Endothelial cell of umbilical vein (primary cell): Measurements from ENCODE around the gene TEF. TPM values are rescaled to one million over a fixed set of nuclear protein-coding genes. Genes with fewer than 3 reads are reported as not detected.

Experiments
- BruUV-seq: library from RNA; stranded (reverse); fragments of 400-500 nt; replicated peaks from 2 replicates; lab custom pipeline; 2021; lab: Mats Ljungman, UMichigan
- CTCF ChIA-PET: fragments of 300-600, 350-600 bp; sonication (Branson Sonifier 250); formaldehyde crosslinking; loops from one replicate; lab custom pipeline; 2021; ENCODE audit warnings: antibody characterized with exemption, inconsistent platforms; lab: Charles Lee
- POLR2A ChIA-PET: fragments of 300-600, 350-600 bp; sonication (Branson Sonifier 250); formaldehyde crosslinking; loops from one replicate; lab custom pipeline; 2021; ENCODE audit warnings: antibody characterized with exemption, inconsistent platforms; lab: Charles Lee
- DNase-seq: peaks from one replicate; pipeline ENCODE4 v3.0.0-alpha.2; 2011; ENCODE audit warnings: low read depth, low spot score
- FAIRE-seq: peaks from 2 replicates; lab custom pipeline; 2011; peaks lifted over from hg19 to GRCh38; lab: Jason Lieb, UNC
- H2AFZ ChIP-seq: 2 replicates; pipeline ENCODE4 v1.6.0; 2012; ENCODE audit warnings: low read depth, low read length, control low read depth, inconsistent platforms
- H3K27ac ChIP-seq: 2 replicates; pipeline ENCODE4 v1.5.1; 2011; ENCODE audit warnings: low read depth, mild to moderate bottlenecking, control low read depth, low read length, moderate library complexity; ENCODE audit not compliant: insufficient read depth
- H3K27me3 ChIP-seq, 2 experiments: 2 replicates each; pipeline versions ENCODE4 v1.6.0 to v1.6.1; 2011; ENCODE audit warnings: low read length in 2 of 2, mixed read lengths in 1 of 2; ENCODE audit not compliant: control insufficient read depth in 2 of 2, insufficient read depth in 2 of 2
- H3K36me3 ChIP-seq, 2 experiments: 2 replicates in 1 of 2; 3 replicates in 1 of 2; pipeline ENCODE4 v1.5.1; 2011; ENCODE audit warnings: low read length in 2 of 2, mild to moderate bottlenecking in 1 of 2, moderate library complexity in 1 of 2; ENCODE audit not compliant: control insufficient read depth in 2 of 2, insufficient read depth in 2 of 2; ENCODE audit errors: extremely low read depth in 1 of 2
- H3K4me1 ChIP-seq: 3 replicates; pipeline ENCODE4 v1.5.1; 2011; ENCODE audit warnings: mild to moderate bottlenecking, low read length; ENCODE audit not compliant: control insufficient read depth, insufficient read depth; ENCODE audit errors: extremely low read depth
- H3K4me2 ChIP-seq: 2 replicates; pipeline ENCODE4 v1.6.1; 2011; ENCODE audit warnings: low read length, control low read depth, mixed read lengths; ENCODE audit not compliant: insufficient read depth
- H3K4me3 ChIP-seq, 3 experiments: fragments of 200-600 bp in 1 of 3; sonication (generic), shearing (Covaris generic) in 1 of 3; replicated peaks in 1 of 3; 2 replicates each; pipeline ENCODE4 v1.5.1; 2011 to 2016; ENCODE audit warnings: control low read depth in 3 of 3, low read length in 3 of 3, mild to moderate bottlenecking in 2 of 3, inconsistent platforms in 1 of 3, low read depth in 1 of 3, moderate library complexity in 1 of 3; ENCODE audit not compliant: insufficient read depth in 1 of 3
- H3K79me2 ChIP-seq: 2 replicates; pipeline ENCODE4 v1.6.0; 2012; ENCODE audit warnings: low read length, inconsistent platforms; ENCODE audit not compliant: control insufficient read depth, insufficient read depth
- H3K9ac ChIP-seq: replicated peaks from 2 replicates; pipeline ENCODE3; 2011; ENCODE audit warnings: low read length, control low read depth; ENCODE audit not compliant: insufficient read depth; ENCODE audit errors: extremely low read depth
- H3K9me1 ChIP-seq: replicated peaks from 3 replicates; pipeline ENCODE4 v1.6.0; 2011; ENCODE audit warnings: mild to moderate bottlenecking, low read length; ENCODE audit not compliant: control insufficient read depth, insufficient read depth; ENCODE audit errors: extremely low read depth
- H3K9me3 ChIP-seq: replicated peaks from 2 replicates; pipeline ENCODE4 v1.5.1; 2012; ENCODE audit warnings: low read length, inconsistent platforms; ENCODE audit not compliant: control insufficient read depth, insufficient read depth
- H4K20me1 ChIP-seq: replicated peaks from 2 replicates; pipeline ENCODE3; 2011; ENCODE audit warnings: mild to moderate bottlenecking, low read length; ENCODE audit not compliant: control insufficient read depth, insufficient read depth; ENCODE audit errors: extremely low read depth
- EZH2 ChIP-seq: IDR thresholded peaks from 2 replicates; pipeline ENCODE4 v1.6.1; 2012; ENCODE audit warnings: borderline replicate concordance, low read depth, mild to moderate bottlenecking, moderate library complexity, low read length, inconsistent platforms; ENCODE audit not compliant: severe bottlenecking
- FOS ChIP-seq: IDR thresholded peaks from 2 replicates; pipeline ENCODE4 v1.6.1; 2011; ENCODE audit warnings: mild to moderate bottlenecking, low read length, moderate library complexity, borderline replicate concordance; ENCODE audit not compliant: insufficient read depth
- GATA2 ChIP-seq: IDR thresholded peaks from 2 replicates; pipeline ENCODE4 v1.7.0; 2011; ENCODE audit warnings: low read depth, mild to moderate bottlenecking, moderate library complexity, mixed read lengths, low read length; ENCODE audit not compliant: insufficient read length, insufficient read depth
- JUN ChIP-seq: IDR thresholded peaks from 2 replicates; pipeline ENCODE4 v1.6.1; 2011; ENCODE audit warnings: borderline replicate concordance, low read depth; ENCODE audit not compliant: insufficient read length, insufficient read depth
- MYC ChIP-seq: IDR thresholded peaks from one replicate; pipeline ENCODE4 v1.6.1; 2011; ENCODE audit warnings: mild to moderate bottlenecking, low read depth, low read length
- POLR2A ChIP-seq: IDR thresholded peaks from 2 replicates; pipeline ENCODE4 v1.6.1; 2012; ENCODE audit warnings: low read depth, mild to moderate bottlenecking, control low read depth, low read length
- POLR2AphosphoS5 ChIP-seq: IDR thresholded peaks from 2 replicates; pipeline ENCODE4 v1.6.1; 2012; ENCODE audit warnings: low read depth, mild to moderate bottlenecking, control low read depth, low read length, moderate library complexity; ENCODE audit not compliant: insufficient read depth
- dilution Hi-C: fragments of 300-500 bp; cut with MboI; formaldehyde crosslinking; loops from one replicate; pipeline ENCODE4 v1.15.0; 2019; ENCODE audit warnings: low sequenced_read_pairs; ENCODE audit not compliant: extremely low pct_ligation_motif_present
- intact Hi-C: fragments of 100-400 bp; cut with micrococcal nuclease; formaldehyde crosslinking; loops from one replicate; pipeline ENCODE4 v1.10.0; 2022
- polyA plus RNA-seq, 4 experiments: library from polyadenylated mRNA; depleted of rRNA in 3 of 4; stranded (reverse) in 3 of 4; unstranded in 1 of 4; fragments of >200 nt; gene quantifications; 2 replicates each; pipeline versions ENCODE4 v1.2.1 to v1.2.3, GENCODE V29; 2011 to 2012; ENCODE audit warnings: missing spikeins in 1 of 4
- total RNA-seq: library from RNA; stranded (reverse); gene quantifications from 2 replicates; pipeline ENCODE4 v1.2.3, GENCODE V29; 2021
- TF ChIP-seq, protein P1 (sequence below): IDR thresholded peaks from 2 replicates; pipeline ENCODE4 v1.6.1; 2011; ENCODE audit not compliant: insufficient read depth, insufficient read length
- TF ChIP-seq, protein P2 (sequence below), 2 donors: IDR thresholded peaks; 1 replicate in 1 of 2; 2 replicates in 1 of 2; pipeline ENCODE4 v1.5.1; 2011; ENCODE audit warnings: low read length in 2 of 2, mild to moderate bottlenecking in 2 of 2, moderate library complexity in 2 of 2, control low read depth in 1 of 2, inconsistent platforms in 1 of 2, low read depth in 1 of 2; ENCODE audit not compliant: insufficient read depth in 1 of 2; ENCODE audit errors: extremely low read depth in 1 of 2

The TEF gene
- total and polyA plus RNA-seq, 2 donors (not counting 3 experiments of a cell fraction or from before 2014, with no cell fraction given): 2.2 to 4.0 TPM

DNA sequence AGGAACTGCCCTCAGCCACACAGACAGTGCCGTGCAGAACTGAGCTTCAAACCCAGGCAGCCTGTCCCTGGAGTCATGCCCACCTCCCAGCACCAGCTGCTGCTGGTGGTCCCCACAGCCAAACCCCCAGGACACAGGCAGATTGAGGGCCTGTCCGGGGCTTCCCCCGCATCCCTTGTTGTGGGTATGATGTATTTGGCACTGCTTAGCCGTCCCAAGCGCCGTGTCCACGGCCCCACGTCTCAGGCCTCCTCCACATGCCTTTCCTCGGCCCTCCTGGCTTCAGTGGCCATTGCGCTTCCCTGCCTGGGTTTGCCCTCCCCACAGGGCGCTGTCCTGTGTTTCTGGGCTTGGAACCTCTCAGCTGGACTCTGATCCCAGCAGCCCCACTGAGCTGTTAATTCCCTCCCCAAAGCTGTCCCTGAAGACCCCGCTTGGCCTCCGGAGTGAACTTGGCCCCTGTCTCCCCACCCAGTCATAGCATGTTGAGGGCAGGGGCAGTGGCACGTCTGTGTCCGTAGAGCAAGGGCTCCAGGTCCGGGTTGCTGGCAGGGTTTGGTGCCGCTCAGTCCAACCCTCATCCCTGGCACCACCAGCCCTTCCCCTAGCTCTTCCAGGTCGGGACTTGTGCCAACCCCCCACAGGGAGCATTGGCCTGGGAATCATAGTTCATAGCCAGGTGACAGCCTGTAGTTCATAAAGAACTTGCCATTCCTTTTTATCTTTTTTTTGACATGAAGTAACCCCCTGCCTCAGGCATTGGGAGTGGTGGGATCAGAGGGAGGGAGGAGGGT lies 34.5 kb upstream of the TEF start:
- no peak overlapping the region for H3K9ac ChIP-seq

DNA sequence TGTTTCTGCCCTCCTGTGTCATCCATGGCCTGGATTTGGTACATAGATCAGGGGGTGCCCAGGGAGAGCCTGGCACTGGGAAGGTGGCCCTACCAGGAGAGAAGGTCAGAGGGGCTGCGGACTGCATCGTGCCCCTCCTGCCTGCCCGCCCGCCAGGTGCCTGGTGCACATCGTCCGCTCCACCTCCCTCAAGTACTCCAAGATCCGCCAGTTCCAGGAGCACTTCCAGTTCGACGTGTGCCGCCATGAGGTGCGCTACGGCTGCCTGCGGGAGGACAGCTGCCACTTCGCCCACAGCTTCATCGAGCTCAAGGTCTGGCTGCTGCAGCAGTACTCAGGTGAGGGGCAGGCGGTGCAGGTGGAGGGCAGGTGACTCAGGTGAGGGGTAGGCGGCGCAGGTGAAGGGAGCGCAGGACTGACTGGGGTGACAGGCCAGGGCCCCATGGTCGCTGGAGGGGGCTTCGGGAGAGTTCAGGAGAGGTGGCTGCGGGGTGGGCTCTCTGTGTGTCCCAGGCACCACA lies 32.7 kb upstream of the TEF start:
- H3K4me1 ChIP-seq: no peaks in the 10 kb centered on the region
- CTCF ChIA-PET: interaction anchor here (1.4 kb wide), 1 partner anchor 12 kb away, joined by 3 read pairs; no protein-coding TSS in a partner anchor
- no peaks in the 10 kb centered on the region for H3K9me1 ChIP-seq
- no peak overlapping the region for H3K27ac ChIP-seq
- no TSS peak for BruUV-seq
- no peaks in the 10 kb centered on the region for H3K9me3 ChIP-seq
- no peaks in the 10 kb centered on the region for H3K27me3 ChIP-seq
- intact Hi-C loops: no loop called here
- H3K36me3 ChIP-seq: peaks cover 10 to 76% of the 10 kb centered on the region in 2 experiments
- TF ChIP-seq POLR2A (no peak), POLR2AphosphoS5 (no peak), FOS (no peak), JUN (no peak), EZH2 (no peak), GATA2 (no peak), MYC (no peak)
- TF ChIP-seq, protein P1, sequence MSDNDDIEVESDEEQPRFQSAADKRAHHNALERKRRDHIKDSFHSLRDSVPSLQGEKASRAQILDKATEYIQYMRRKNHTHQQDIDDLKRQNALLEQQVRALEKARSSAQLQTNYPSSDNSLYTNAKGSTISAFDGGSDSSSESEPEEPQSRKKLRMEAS: no peak
- TF ChIP-seq, protein P2, sequence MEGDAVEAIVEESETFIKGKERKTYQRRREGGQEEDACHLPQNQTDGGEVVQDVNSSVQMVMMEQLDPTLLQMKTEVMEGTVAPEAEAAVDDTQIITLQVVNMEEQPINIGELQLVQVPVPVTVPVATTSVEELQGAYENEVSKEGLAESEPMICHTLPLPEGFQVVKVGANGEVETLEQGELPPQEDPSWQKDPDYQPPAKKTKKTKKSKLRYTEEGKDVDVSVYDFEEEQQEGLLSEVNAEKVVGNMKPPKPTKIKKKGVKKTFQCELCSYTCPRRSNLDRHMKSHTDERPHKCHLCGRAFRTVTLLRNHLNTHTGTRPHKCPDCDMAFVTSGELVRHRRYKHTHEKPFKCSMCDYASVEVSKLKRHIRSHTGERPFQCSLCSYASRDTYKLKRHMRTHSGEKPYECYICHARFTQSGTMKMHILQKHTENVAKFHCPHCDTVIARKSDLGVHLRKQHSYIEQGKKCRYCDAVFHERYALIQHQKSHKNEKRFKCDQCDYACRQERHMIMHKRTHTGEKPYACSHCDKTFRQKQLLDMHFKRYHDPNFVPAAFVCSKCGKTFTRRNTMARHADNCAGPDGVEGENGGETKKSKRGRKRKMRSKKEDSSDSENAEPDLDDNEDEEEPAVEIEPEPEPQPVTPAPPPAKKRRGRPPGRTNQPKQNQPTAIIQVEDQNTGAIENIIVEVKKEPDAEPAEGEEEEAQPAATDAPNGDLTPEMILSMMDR (IDR thresholded peaks at IDR 0.05; ENCODE audit: extremely low read depth in 1 of 2, insufficient read depth in 1 of 2, low read depth in 1 of 2, low read length in 2 of 2): no peak
- POLR2A ChIA-PET: interaction anchor here (0.6 kb wide), 1 partner anchor 32 kb away, joined by 4 read pairs; no protein-coding TSS in a partner anchor
- FAIRE-seq (no peak), DNase-seq (no peak)
- H3K4me3 ChIP-seq: no peak overlapping the region
- H3K4me2 ChIP-seq: no peak overlapping the region
- dilution Hi-C loops: no loop called here
- no peak overlapping the region for H2AFZ ChIP-seq
- no peaks in the 10 kb centered on the region for H3K79me2 ChIP-seq
- H3K9ac ChIP-seq: no peak overlapping the region
- H4K20me1 ChIP-seq: no peaks in the 10 kb centered on the region

More for the DNA sequence above, 34.5 kb upstream of the TEF start:
- peaks cover 11 to 78% of the 10 kb centered on the region in 2 experiments for H3K36me3 ChIP-seq
- no peak overlapping the region for H2AFZ ChIP-seq
- no peak overlapping the region for H3K27ac ChIP-seq
- H3K4me2 ChIP-seq: no peak overlapping the region
- no peak for TF ChIP-seq FOS
- no peak for TF ChIP-seq EZH2
- no peak for TF ChIP-seq JUN
- no peaks in the 10 kb centered on the region for H3K9me3 ChIP-seq
- intact Hi-C loops: no loop called here
- ChIA-PET POLR2A (no interaction called here), CTCF (interaction anchor here (1.4 kb wide), 1 partner anchor 13 kb away, joined by 3 read pairs; no protein-coding TSS in a partner anchor)
- H3K4me1 ChIP-seq: no peaks in the 10 kb centered on the region
- no peaks in the 10 kb centered on the region for H3K79me2 ChIP-seq
- H4K20me1 ChIP-seq: no peaks in the 10 kb centered on the region
- FAIRE-seq (no peak), DNase-seq (no peak)
- no peaks in the 10 kb centered on the region for H3K9me1 ChIP-seq
- dilution Hi-C loops: no loop called here
- no peak overlapping the region for H3K4me3 ChIP-seq
- BruUV-seq: no TSS peak
- no peaks in the 10 kb centered on the region for H3K27me3 ChIP-seq
